KBM-7 (cell line): ENCODE measurements around the gene ABR.
A peak's percentile ranks its signal among the peaks of the same experiment; 100 is the strongest.
"Not testable (repeated sequence)": the region's sequence is repeated elsewhere in the genome, so short reads cannot be mapped to it uniquely, and the experiment has no call there.

Experiments used
- DNase-seq: peaks from one replicate; pipeline ENCODE4 v3.0.0-alpha.2; 2015
- in situ Hi-C: fragments of 300-500 bp; cut with MboI; formaldehyde crosslinking; loops from 2 replicates; pipeline ENCODE4 v1.14.3; 2020; ENCODE audit warnings: low sequenced_read_pairs, low pct_unique_long_range_greater_than_20kb, mixed read lengths

ABR gene

GRCh38 chr17:1108765-1109605 is 70.8 kb downstream of the ABR start:
- in situ Hi-C loops, result no loop called here
- peak; percentile 39 for DNase-seq

- in situ Hi-C loops, result no loop called here
- DNase-seq, result no peak
These were observed 71.4 kb downstream of the ABR start for GRCh38 chr17:1108478-1108764.

GRCh38 chr17:1107777-1108477 is 71.9 kb downstream of the ABR start:
- in situ Hi-C loops, result no loop called here
- no peak for DNase-seq

- in situ Hi-C loops, result no loop called here
- DNase-seq, result no peak
These were observed 72.6 kb downstream of the ABR start for GRCh38 chr17:1107083-1107776.

- in situ Hi-C loops, result no loop called here
- no peak for DNase-seq
These were observed 75.6 kb downstream of the ABR start for GRCh38 chr17:1104222-1104621.

GRCh38 chr17:1100382-1100781 is 79.4 kb downstream of the ABR start:
- DNase-seq, result no peak
- in situ Hi-C loops, result no loop called here

- DNase-seq, result no peak
- in situ Hi-C loops, result no loop called here
These were observed 80.5 kb downstream of the ABR start for GRCh38 chr17:1099242-1099641.

- in situ Hi-C loops, result not testable (repeated sequence)
These were observed 81.6 kb downstream of the ABR start for GRCh38 chr17:1097972-1098744.

GRCh38 chr17:1096215-1096614 is 83.6 kb downstream of the ABR start:
- in situ Hi-C loops, result no loop called here
- DNase-seq, result peak; percentile 47

More at GRCh38 chr17:1097972-1098744, 81.6 kb downstream of the ABR start:
- DNase-seq, result not testable (repeated sequence)

- in situ Hi-C loops, result no loop called here
- no peak for DNase-seq
These were observed 84.0 kb downstream of the ABR start for GRCh38 chr17:1095853-1096173.

- in situ Hi-C loops, result no loop called here
- DNase-seq, result peak; percentile 32
These were observed 84.5 kb downstream of the ABR start for GRCh38 chr17:1095090-1095852.

- no peak for DNase-seq
- in situ Hi-C loops, result no loop called here
These were observed 85.2 kb downstream of the ABR start for GRCh38 chr17:1094591-1094990.

GRCh38 chr17:1091900-1092299 is 87.9 kb downstream of the ABR start:
- no peak for DNase-seq
- in situ Hi-C loops, result no loop called here

GRCh38 chr17:1091190-1091534 is 88.6 kb downstream of the ABR start:
- no peak for DNase-seq
- in situ Hi-C loops, result no loop called here

- no peak for DNase-seq
- in situ Hi-C loops, result no loop called here
These were observed 89.2 kb downstream of the ABR start for GRCh38 chr17:1090465-1091189.

GRCh38 chr17:1089915-1090314 is 89.9 kb downstream of the ABR start:
- in situ Hi-C loops, result no loop called here
- DNase-seq, result peak; percentile 62

GRCh38 chr17:1087381-1088241 is 92.2 kb downstream of the ABR start:
- DNase-seq, result no peak
- in situ Hi-C loops, result no loop called here
